ENCODE results near the gene ATRAID. TPM values are rescaled to one million over a fixed set of nuclear protein-coding genes. Genes with fewer than 3 reads are reported as not detected.

ATRAID gene
- total and polyA plus RNA-seq, 4 donors = 90.0 to 204 (median 122) TPM

DNA sequence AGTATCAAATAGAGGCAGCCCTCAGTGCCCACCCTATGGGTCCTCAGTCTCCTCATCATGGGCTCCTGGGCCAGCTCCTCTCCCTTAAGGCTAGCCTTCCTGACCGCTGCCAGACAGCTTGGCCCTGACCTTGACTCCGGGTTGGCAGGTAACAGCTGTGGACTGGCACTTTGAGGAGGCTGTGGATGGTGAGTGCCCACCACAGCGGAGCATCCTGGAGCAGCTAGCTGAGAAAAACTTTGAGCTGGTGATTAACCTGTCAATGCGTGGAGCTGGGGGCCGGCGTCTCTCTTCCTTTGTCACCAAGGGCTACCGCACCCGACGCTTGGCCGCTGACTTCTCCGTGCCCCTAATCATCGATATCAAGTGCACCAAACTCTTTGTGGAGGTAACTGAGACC, 24.3 kb downstream of the ATRAID start:
- H3K4me3 ChIP-seq = no peak overlapping the region
- H3K27ac ChIP-seq (ENCODE audit: low read depth in 1 of 2, low read length in 1 of 2) = no peak overlapping the region
- TF ChIP-seq, protein P1, sequence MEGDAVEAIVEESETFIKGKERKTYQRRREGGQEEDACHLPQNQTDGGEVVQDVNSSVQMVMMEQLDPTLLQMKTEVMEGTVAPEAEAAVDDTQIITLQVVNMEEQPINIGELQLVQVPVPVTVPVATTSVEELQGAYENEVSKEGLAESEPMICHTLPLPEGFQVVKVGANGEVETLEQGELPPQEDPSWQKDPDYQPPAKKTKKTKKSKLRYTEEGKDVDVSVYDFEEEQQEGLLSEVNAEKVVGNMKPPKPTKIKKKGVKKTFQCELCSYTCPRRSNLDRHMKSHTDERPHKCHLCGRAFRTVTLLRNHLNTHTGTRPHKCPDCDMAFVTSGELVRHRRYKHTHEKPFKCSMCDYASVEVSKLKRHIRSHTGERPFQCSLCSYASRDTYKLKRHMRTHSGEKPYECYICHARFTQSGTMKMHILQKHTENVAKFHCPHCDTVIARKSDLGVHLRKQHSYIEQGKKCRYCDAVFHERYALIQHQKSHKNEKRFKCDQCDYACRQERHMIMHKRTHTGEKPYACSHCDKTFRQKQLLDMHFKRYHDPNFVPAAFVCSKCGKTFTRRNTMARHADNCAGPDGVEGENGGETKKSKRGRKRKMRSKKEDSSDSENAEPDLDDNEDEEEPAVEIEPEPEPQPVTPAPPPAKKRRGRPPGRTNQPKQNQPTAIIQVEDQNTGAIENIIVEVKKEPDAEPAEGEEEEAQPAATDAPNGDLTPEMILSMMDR (IDR thresholded peaks at IDR 0.05; ENCODE audit: control extremely low read depth, extremely low read depth) = no peak
- no peaks in the 10 kb centered on the region for H3K27me3 ChIP-seq (ENCODE audit: control insufficient read depth in 3 of 3, insufficient read depth in 3 of 3, low read length in 2 of 3)
- H3K9ac ChIP-seq (ENCODE audit: insufficient read depth in 1 of 2, low read length in 2 of 2) = no peak overlapping the region
- no peaks in the 10 kb centered on the region for H3K9me3 ChIP-seq (ENCODE audit: control insufficient read depth in 4 of 4, insufficient read depth in 3 of 4, low read length in 3 of 4)
- H3K4me1 ChIP-seq (ENCODE audit: control insufficient read depth in 5 of 5, insufficient read depth in 5 of 5, low read length in 5 of 5) = no peaks in the 10 kb centered on the region
- 96 to 97% methylated on average over 12 of the region's 12 CpGs for WGBS, 2 donors
- ATAC-seq (ENCODE audit: insufficient read depth, low FRiP score) = no peak
- peaks cover 44 to 86% (median 56%) of the 10 kb centered on the region in 4 donors for H3K36me3 ChIP-seq (ENCODE audit: control insufficient read depth in 4 of 4, insufficient read depth in 4 of 4, low read length in 4 of 4)
- no peak for DNase-seq

DNA sequence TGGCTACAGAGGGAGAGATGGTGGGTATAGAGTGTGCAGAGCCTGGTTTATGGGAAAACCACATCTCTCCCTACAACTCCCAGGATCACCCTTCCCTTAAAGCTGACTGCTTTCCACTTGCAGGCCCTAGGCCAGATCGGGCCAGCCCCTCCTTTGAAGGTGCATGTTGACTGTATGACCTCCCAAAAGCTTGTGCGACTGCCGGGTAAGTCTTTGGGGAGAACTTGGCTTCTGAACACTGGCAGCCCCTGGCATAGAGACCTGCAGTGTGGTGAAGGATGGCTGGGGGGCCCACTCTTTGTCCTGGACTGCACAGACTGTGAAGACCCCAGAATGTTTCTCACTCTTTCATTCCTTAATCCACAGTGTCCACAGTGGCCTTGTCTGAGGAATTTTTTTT, 24.8 kb downstream of the ATRAID start:
- TF ChIP-seq, protein P1 (IDR thresholded peaks at IDR 0.05; ENCODE audit: control extremely low read depth, extremely low read depth) = no peak
- no peak overlapping the region for H3K27ac ChIP-seq (ENCODE audit: low read depth in 1 of 2, low read length in 1 of 2)
- H3K27me3 ChIP-seq (ENCODE audit: control insufficient read depth in 3 of 3, insufficient read depth in 3 of 3, low read length in 2 of 3) = no peaks in the 10 kb centered on the region
- H3K9ac ChIP-seq (ENCODE audit: insufficient read depth in 1 of 2, low read length in 2 of 2) = no peak overlapping the region
- peaks cover 41 to 89% (median 51%) of the 10 kb centered on the region in 4 donors for H3K36me3 ChIP-seq (ENCODE audit: control insufficient read depth in 4 of 4, insufficient read depth in 4 of 4, low read length in 4 of 4)
- 92 to 93% methylated on average over 3 of the region's 3 CpGs for WGBS, 2 donors
- no peaks in the 10 kb centered on the region for H3K4me1 ChIP-seq (ENCODE audit: control insufficient read depth in 5 of 5, insufficient read depth in 5 of 5, low read length in 5 of 5)
- H3K4me3 ChIP-seq = no peak overlapping the region
- ATAC-seq (ENCODE audit: insufficient read depth, low FRiP score) (no peak), DNase-seq (no peak)
- no peaks in the 10 kb centered on the region for H3K9me3 ChIP-seq (ENCODE audit: control insufficient read depth in 4 of 4, insufficient read depth in 3 of 4, low read length in 3 of 4)

DNA sequence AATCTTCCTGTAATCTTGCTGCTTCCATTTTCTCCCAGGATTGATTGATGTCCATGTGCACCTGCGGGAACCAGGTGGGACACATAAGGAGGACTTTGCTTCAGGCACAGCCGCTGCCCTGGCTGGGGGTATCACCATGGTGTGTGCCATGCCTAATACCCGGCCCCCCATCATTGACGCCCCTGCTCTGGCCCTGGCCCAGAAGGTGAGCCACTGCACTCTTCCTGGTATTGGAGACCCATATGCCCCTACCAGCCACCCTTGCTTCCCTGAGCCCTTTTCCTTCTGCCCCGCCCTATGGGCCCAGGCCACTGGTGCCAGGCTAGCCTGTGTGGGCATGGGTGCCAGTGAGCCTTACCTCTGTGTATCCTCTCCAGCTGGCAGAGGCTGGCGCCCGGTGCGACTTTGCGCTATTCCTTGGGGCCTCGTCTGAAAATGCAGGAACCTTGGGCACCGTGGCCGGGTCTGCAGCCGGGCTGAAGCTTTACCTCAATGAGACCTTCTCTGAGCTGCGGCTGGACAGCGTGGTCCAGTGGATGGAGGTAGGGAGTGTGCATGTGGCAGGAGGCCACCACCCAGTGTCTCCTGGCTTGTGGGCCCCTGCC, 25.6 kb downstream of the ATRAID start:
- 97 to 98% methylated on average over 15 of the region's 15 CpGs for WGBS, 2 donors
- Histone ChIP-seq H3K4me3 (no peak overlapping the region), H3K27ac (ENCODE audit: low read depth in 1 of 2, low read length in 1 of 2) (no peak overlapping the region), H3K9me3 (ENCODE audit: control insufficient read depth in 4 of 4, insufficient read depth in 3 of 4, low read length in 3 of 4) (no peaks in the 10 kb centered on the region), H3K4me1 (ENCODE audit: control insufficient read depth in 5 of 5, insufficient read depth in 5 of 5, low read length in 5 of 5) (no peaks in the 10 kb centered on the region), H3K27me3 (ENCODE audit: control insufficient read depth in 3 of 3, insufficient read depth in 3 of 3, low read length in 2 of 3) (no peaks in the 10 kb centered on the region), H3K9ac (ENCODE audit: insufficient read depth in 1 of 2, low read length in 2 of 2) (no peak overlapping the region), H3K36me3 (ENCODE audit: control insufficient read depth in 4 of 4, insufficient read depth in 4 of 4, low read length in 4 of 4) (peaks cover 35 to 89% (median 46%) of the 10 kb centered on the region in 4 donors)
- TF ChIP-seq, protein P1 (IDR thresholded peaks at IDR 0.05; ENCODE audit: control extremely low read depth, extremely low read depth) = no peak
- ATAC-seq (ENCODE audit: insufficient read depth, low FRiP score) = no peak
- DNase-seq = no peak

DNA sequence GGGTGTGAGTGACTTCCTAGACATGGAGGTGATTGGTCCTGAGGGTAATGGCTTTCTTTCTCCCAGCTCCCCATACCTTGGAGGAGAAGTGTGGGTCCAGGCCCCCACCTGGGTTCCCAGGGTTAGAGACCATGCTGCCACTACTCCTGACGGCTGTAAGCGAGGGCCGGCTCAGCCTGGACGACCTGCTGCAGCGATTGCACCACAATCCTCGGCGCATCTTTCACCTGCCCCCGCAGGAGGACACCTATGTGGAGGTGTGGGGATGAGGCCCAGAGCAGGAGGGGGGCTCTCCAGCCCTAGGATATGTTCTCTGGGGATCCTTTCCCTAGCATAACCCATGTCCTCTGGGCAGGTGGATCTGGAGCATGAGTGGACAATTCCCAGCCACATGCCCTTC, 27.1 kb downstream of the ATRAID start:
- peaks cover 22 to 88% (median 40%) of the 10 kb centered on the region in 4 donors for H3K36me3 ChIP-seq (ENCODE audit: control insufficient read depth in 4 of 4, insufficient read depth in 4 of 4, low read length in 4 of 4)
- H3K27ac ChIP-seq (ENCODE audit: low read depth in 1 of 2, low read length in 1 of 2) = no peak overlapping the region
- H3K27me3 ChIP-seq (ENCODE audit: control insufficient read depth in 3 of 3, insufficient read depth in 3 of 3, low read length in 2 of 3) = no peaks in the 10 kb centered on the region
- no peaks in the 10 kb centered on the region for H3K4me1 ChIP-seq (ENCODE audit: control insufficient read depth in 5 of 5, insufficient read depth in 5 of 5, low read length in 5 of 5)
- DNase-seq = no peak
- ATAC-seq (ENCODE audit: insufficient read depth, low FRiP score) = no peak
- 95% methylated on average over 8 of the region's 8 CpGs for WGBS, 2 donors
- H3K9ac ChIP-seq (ENCODE audit: insufficient read depth in 1 of 2, low read length in 2 of 2) = no peak overlapping the region
- no peak overlapping the region for H3K4me3 ChIP-seq
- TF ChIP-seq, protein P1 (IDR thresholded peaks at IDR 0.05; ENCODE audit: control extremely low read depth, extremely low read depth) = no peak
- no peaks in the 10 kb centered on the region for H3K9me3 ChIP-seq (ENCODE audit: control insufficient read depth in 4 of 4, insufficient read depth in 3 of 4, low read length in 3 of 4)
